K562 (cell line): ENCODE measurements around the gene PSMD4. TPM values are rescaled to one million over a fixed set of nuclear protein-coding genes. Genes with fewer than 3 reads are reported as not detected.
A peak's percentile ranks its signal among the peaks of the same experiment; 100 is the strongest.

Experiments
- ATAC-seq: fragments of 200-7000 bp; cut with Tn5 transposase; 3 replicates; pipeline ENCODE4 v1.9.1; 2020; ENCODE audit warnings: moderate library complexity
- BruUV-seq: library from RNA; stranded (reverse); fragments of 400-500 nt; replicated peaks from 2 replicates; lab custom pipeline; 2021; lab: Mats Ljungman, UMichigan
- CTCF ChIA-PET: fragments of 300-600 bp; formaldehyde crosslinking; extraction: SDS; loops from one replicate; lab custom pipeline; 2021; ENCODE audit warnings: low intra/inter-chr PET ratio; lab: Yijun Ruan, JAX
- POLR2A ChIA-PET: fragments of 300-600, 350-650 bp; sonication (Branson Sonifier 250); formaldehyde crosslinking; extraction: SDS; loops from one replicate; lab custom pipeline; 2021; ENCODE audit warnings: antibody characterized with exemption, inconsistent platforms; lab: Yijun Ruan, JAX
- DNase-seq, 4 experiments: peaks; one replicate each; pipeline versions ENCODE4 v3.0.0 to v3.0.0-alpha.2; 2011 to 2018; ENCODE audit warnings: low spot score in 3 of 4, mixed read lengths in 3 of 4; ENCODE audit errors: extremely low read depth in 1 of 4
- FAIRE-seq: peaks from 2 replicates; lab custom pipeline; 2011; peaks lifted over from hg19 to GRCh38; lab: Jason Lieb, UNC
- H2AFZ ChIP-seq: 2 replicates; pipeline ENCODE4 v1.6.0; 2011; ENCODE audit warnings: low read depth, low read length, control low read depth, inconsistent platforms
- H3K27ac ChIP-seq: fragments of 200-600 bp; 3 replicates; pipeline ENCODE4 v1.8.0; 2011; ENCODE audit warnings: low read depth, mild to moderate bottlenecking, control low read depth, inconsistent platforms, low read length, moderate library complexity, mixed read lengths; ENCODE audit errors: extremely low read depth
- H3K27me3 ChIP-seq, 2 experiments: fragments of 300-600 bp in 1 of 2; 2 replicates in 1 of 2; 3 replicates in 1 of 2; pipeline versions ENCODE4 v1.6.0 to v1.8.0; 2011; ENCODE audit warnings: inconsistent platforms in 2 of 2, low read length in 2 of 2, mild to moderate bottlenecking in 1 of 2, mixed read lengths in 1 of 2, moderate library complexity in 1 of 2; ENCODE audit not compliant: control insufficient read depth in 2 of 2, insufficient read depth in 2 of 2
- H3K36me3 ChIP-seq: fragments of 300-600 bp; 3 replicates; pipeline ENCODE4 v1.8.0; 2011; ENCODE audit warnings: mild to moderate bottlenecking, low read length, inconsistent platforms; ENCODE audit not compliant: control insufficient read depth, insufficient read depth
- H3K4me1 ChIP-seq, 2 experiments: fragments of 200-600 bp in 1 of 2; replicated peaks in 1 of 2; 2 replicates in 1 of 2; 3 replicates in 1 of 2; pipeline versions ENCODE4 v1.5.1 to v1.8.0; 2011; ENCODE audit warnings: inconsistent platforms in 2 of 2, low read length in 2 of 2, mild to moderate bottlenecking in 1 of 2, mixed read lengths in 1 of 2, moderate library complexity in 1 of 2; ENCODE audit not compliant: control insufficient read depth in 2 of 2, insufficient read depth in 2 of 2
- H3K4me2 ChIP-seq: 2 replicates; pipeline ENCODE4 v1.6.1; 2011; ENCODE audit warnings: low read length, control low read depth, inconsistent platforms, mixed read lengths; ENCODE audit not compliant: insufficient read depth
- H3K4me3 ChIP-seq: fragments of 200-600 bp; sonication (generic), shearing (Covaris generic); 2 replicates; pipeline ENCODE4 v1.5.1; 2016; ENCODE audit warnings: control low read depth, inconsistent platforms
- H3K79me2 ChIP-seq: fragments of 200-600 bp; 3 replicates; pipeline ENCODE4 v1.8.0; 2011; ENCODE audit warnings: low read length, inconsistent platforms; ENCODE audit not compliant: control insufficient read depth, insufficient read depth
- H3K9ac ChIP-seq, 2 experiments: 2 replicates each; pipeline versions ENCODE4 v1.6.0 to v1.6.1; 2011; ENCODE audit warnings: low read depth in 2 of 2, low read length in 2 of 2, control low read depth in 1 of 2, inconsistent platforms in 1 of 2, mild to moderate bottlenecking in 1 of 2, mixed read lengths in 1 of 2; ENCODE audit not compliant: insufficient read depth in 1 of 2
- H3K9me1 ChIP-seq: one replicate; pipeline ENCODE4 v1.6.0; 2011; ENCODE audit warnings: inconsistent platforms, mild to moderate bottlenecking, low read length, moderate library complexity; ENCODE audit not compliant: control insufficient read depth, insufficient read depth
- H3K9me3 ChIP-seq: replicated peaks from 2 replicates; pipeline ENCODE4 v1.5.1; 2011; ENCODE audit warnings: low read depth, low read length, inconsistent platforms; ENCODE audit not compliant: control insufficient read depth, insufficient read depth
- H4K20me1 ChIP-seq: replicated peaks from 2 replicates; pipeline ENCODE4 v1.6.1; 2011; ENCODE audit warnings: low read length, inconsistent platforms, mixed read lengths; ENCODE audit not compliant: control insufficient read depth, insufficient read depth
- BRD4 ChIP-seq: fragments of 200-600 bp; sonication (generic); IDR thresholded peaks from 2 replicates; pipeline ENCODE4 v1.6.1; 2017; ENCODE audit warnings: inconsistent platforms
- GTF2A2 ChIP-seq: IDR thresholded peaks from 2 replicates; pipeline ENCODE4 v1.6.1; 2016; ENCODE audit warnings: mild to moderate bottlenecking, missing genetic modification characterization, missing compliant biosample characterization
- KAT7 ChIP-seq: sonication (generic); formaldehyde crosslinking; IDR thresholded peaks from 2 replicates; pipeline ENCODE4 v1.8.0; 2022; ENCODE audit warnings: missing genetic modification reagents, mild to moderate bottlenecking, borderline replicate concordance
- KLF6 ChIP-seq: fragments of 250-450 bp; sonication (Bioruptor Pico); IDR thresholded peaks from 2 replicates; pipeline ENCODE4 v1.4.0; 2020; ENCODE audit warnings: mild to moderate bottlenecking, moderate library complexity, borderline replicate concordance
- MEF2D ChIP-seq: conservative IDR thresholded peaks from 2 replicates; pipeline ENCODE4 v1.6.1; 2016; ENCODE audit warnings: low read depth, missing genetic modification characterization, missing compliant biosample characterization
- PRPF4 ChIP-seq: fragments of 200-400 bp; formaldehyde crosslinking; IDR thresholded peaks from one replicate; pipeline ENCODE4 v1.6.1; 2017; ENCODE audit warnings: low read length, low read depth, mild to moderate bottlenecking; ENCODE audit not compliant: insufficient read depth, poor library complexity, severe bottlenecking
- RB1 ChIP-seq: fragments of 450-650 bp; IDR thresholded peaks from 2 replicates; pipeline ENCODE4 v1.6.1; 2017; ENCODE audit warnings: low read depth, mild to moderate bottlenecking
- RBFOX2 ChIP-seq: fragments of 200-400 bp; formaldehyde crosslinking; IDR thresholded peaks from 2 replicates; pipeline ENCODE4 v1.6.1; 2017; ENCODE audit warnings: low read depth, mild to moderate bottlenecking, low read length, moderate library complexity
- SMAD1 ChIP-seq: fragments of 150-350 bp; IDR thresholded peaks from 2 replicates; pipeline ENCODE4 v1.6.1; 2014; ENCODE audit warnings: low read length, low read depth; ENCODE audit not compliant: partially characterized antibody
- SPI1 ChIP-seq: IDR thresholded peaks from 2 replicates; pipeline ENCODE4 v1.6.1; 2011; ENCODE audit warnings: low read depth, low read length, control low read depth, borderline replicate concordance
- SRF ChIP-seq, 2 experiments: fragments of 250-450, 450-650 bp in 1 of 2; sonication (Bioruptor Pico) in 1 of 2; sonication (generic) in 1 of 2; formaldehyde crosslinking; IDR thresholded peaks; 2 replicates each; pipeline versions ENCODE4 v1.5.0 to v1.5.1; 2020 to 2022; ENCODE audit warnings: mild to moderate bottlenecking in 1 of 2, missing genetic modification reagents in 1 of 2
- SUPT5H ChIP-seq: fragments of 450-650 bp; IDR thresholded peaks from 2 replicates; pipeline ENCODE4 v1.6.1; 2016
- XRCC5 ChIP-seq: fragments of 200-400 bp; formaldehyde crosslinking; IDR thresholded peaks from 2 replicates; pipeline ENCODE4 v1.6.1; 2017; ENCODE audit warnings: low read depth, mild to moderate bottlenecking, low read length
- ZNF239 ChIP-seq: fragments of 250-450 bp; sonication (Bioruptor Pico); IDR thresholded peaks from 2 replicates; pipeline ENCODE4 v1.4.0; 2020; ENCODE audit warnings: mild to moderate bottlenecking
- ZNF41 ChIP-seq: fragments of 250-450 bp; sonication (Bioruptor Pico); conservative IDR thresholded peaks from 2 replicates; pipeline ENCODE4 v1.4.0; 2020; ENCODE audit warnings: mild to moderate bottlenecking
- WGBS: fragments of 100-300 bp; shearing (Covaris generic); methylation state at CpG from one replicate; pipeline ENCODE4 v1.1.6; 2016; ENCODE audit warnings: low coverage, mixed read lengths; ENCODE audit not compliant: insufficient coverage; ENCODE audit errors: missing lambda C conversion rate; 5-methylcytosine and 5-hydroxymethylcytosine counted together
- in situ Hi-C: fragments of 300-500 bp; cut with MboI; formaldehyde crosslinking; loops from 4 replicates; pipeline ENCODE4 v1.15.0; 2018; ENCODE audit warnings: inconsistent platforms, mixed read lengths
- intact Hi-C: fragments of 100-400 bp; cut with micrococcal nuclease; formaldehyde crosslinking; loops from 2 replicates; pipeline ENCODE4 v1.14.2; 2022
- polyA plus RNA-seq, 8 experiments: library from polyadenylated mRNA; depleted of rRNA in 4 of 8; stranded (reverse) in 5 of 8; unstranded in 3 of 8; fragments of >200 nt; fragmentation: Nextera tagmentation in 2 of 8; fragmentation: Illumina TruSeq in 1 of 8; extraction: Ambion mirVana in 2 of 8; extraction: Trizol in 1 of 8; gene quantifications; 2 replicates each; pipeline versions ENCODE4 v1.2.1 to v1.2.3, GENCODE V29; 2011 to 2014; ENCODE audit warnings: inconsistent platforms in 1 of 8, missing spikeins in 1 of 8
- total RNA-seq, 7 experiments: library from RNA; depleted of rRNA in 6 of 7; stranded (reverse); fragments of >200 nt in 6 of 7; fragmentation: Illumina TruSeq in 2 of 7; extraction: Trizol in 2 of 7; gene quantifications; 2 replicates each; pipeline versions ENCODE4 v1.2.1 to v1.2.3, GENCODE V29; 2011 to 2021; ENCODE audit warnings: low replicate concordance in 1 of 7
- TF ChIP-seq, protein P1 (sequence below): fragments of 450-650 bp; formaldehyde crosslinking; IDR thresholded peaks from 2 replicates; pipeline ENCODE4 v1.4.0; 2020; ENCODE audit warnings: mild to moderate bottlenecking, mixed read lengths

PSMD4 gene
- total and polyA plus RNA-seq, 9 of the 15 experiments (the other 6 are each of a cell fraction or from before 2014, with no cell fraction given) = 194 to 353 (median 295) TPM

GRCh38 chr1:151289991-151290708 lies 35.6 kb downstream of the PSMD4 start (continued):
- TF ChIP-seq, protein P1, sequence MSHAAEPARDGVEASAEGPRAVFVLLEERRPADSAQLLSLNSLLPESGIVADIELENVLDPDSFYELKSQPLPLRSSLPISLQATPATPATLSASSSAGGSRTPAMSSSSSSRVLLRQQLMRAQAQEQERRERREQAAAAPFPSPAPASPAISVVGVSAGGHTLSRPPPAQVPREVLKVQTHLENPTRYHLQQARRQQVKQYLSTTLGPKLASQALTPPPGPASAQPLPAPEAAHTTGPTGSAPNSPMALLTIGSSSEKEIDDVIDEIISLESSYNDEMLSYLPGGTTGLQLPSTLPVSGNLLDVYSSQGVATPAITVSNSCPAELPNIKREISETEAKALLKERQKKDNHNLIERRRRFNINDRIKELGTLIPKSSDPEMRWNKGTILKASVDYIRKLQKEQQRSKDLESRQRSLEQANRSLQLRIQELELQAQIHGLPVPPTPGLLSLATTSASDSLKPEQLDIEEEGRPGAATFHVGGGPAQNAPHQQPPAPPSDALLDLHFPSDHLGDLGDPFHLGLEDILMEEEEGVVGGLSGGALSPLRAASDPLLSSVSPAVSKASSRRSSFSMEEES (CRISPR knock-in tag) = no peak
- TF ChIP-seq SRF (CRISPR knock-in tag; IDR thresholded peaks at IDR 0.05) (no peak), ZNF239 (CRISPR knock-in tag) (no peak)

DNA sequence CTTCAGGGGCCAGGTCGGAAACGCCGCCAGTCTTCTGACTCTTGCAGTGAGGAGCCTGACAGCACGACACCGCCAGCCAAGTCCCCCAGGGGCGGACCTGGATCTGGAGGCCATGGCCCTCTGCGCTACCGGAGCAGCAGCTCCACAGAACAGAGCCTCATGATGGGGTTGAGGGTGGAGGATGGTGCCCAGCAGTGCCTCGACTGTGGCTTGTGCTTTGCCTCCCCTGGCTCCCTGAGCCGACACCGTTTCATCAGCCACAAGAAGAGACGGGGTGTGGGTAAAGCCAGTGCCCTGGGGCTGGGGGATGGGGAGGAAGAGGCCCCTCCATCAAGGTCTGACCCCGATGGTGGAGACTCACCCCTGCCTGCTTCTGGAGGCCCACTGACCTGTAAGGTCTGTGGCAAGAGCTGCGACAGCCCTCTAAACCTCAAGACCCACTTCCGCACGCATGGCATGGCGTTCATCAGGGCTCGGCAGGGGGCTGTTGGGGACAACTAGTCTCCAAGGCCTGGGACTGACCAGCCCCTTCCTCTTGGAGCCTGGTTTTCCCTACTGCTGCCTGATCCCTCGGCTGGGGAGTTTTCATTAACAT lies 36.3 kb downstream of the PSMD4 start:
- Histone ChIP-seq H3K27ac (no peak overlapping the region), H3K9ac (peak overlapping the region in 1 of 2 experiments; percentile 55; a peak in 1 of 4 replicates), H3K4me3 (no peak overlapping the region), H4K20me1 (peaks cover 9% of the 10 kb centered on the region; the same call in 1 of the 2 replicates), H3K9me3 (no peaks in the 10 kb centered on the region), H3K79me2 (no peaks in the 10 kb centered on the region; the same call in 1 of the 3 replicates), H3K4me2 (no peak overlapping the region), H3K36me3 (peaks cover 97% of the 10 kb centered on the region; the same call in 2 of the 3 replicates), H3K9me1 (peaks cover 7% of the 10 kb centered on the region), H3K27me3 (no peaks in the 10 kb centered on the region), H3K4me1 (peaks cover 0 to 30% of the 10 kb centered on the region in 2 experiments; a peak in 2 of 5 replicates), H2AFZ (no peak overlapping the region)
- POLR2A ChIA-PET = interaction anchor here (0.7 to 1.2 kb wide), 2 partner anchors 10 to 12 kb away, joined by 3 to 5 read pairs; no protein-coding TSS in a partner anchor
- in situ Hi-C loops (no loop called here), intact Hi-C loops (no loop called here)
- FAIRE-seq (no peak), DNase-seq (no peak), ATAC-seq (peak; percentile 4; the same call in 2 of the 3 replicates)
- BruUV-seq = no TSS peak
- WGBS = 90% methylated on average over 19 of the region's 19 CpGs
- CTCF ChIA-PET = no interaction called here
- TF ChIP-seq XRCC5 (no peak), KLF6 (CRISPR knock-in tag) (no peak), ZNF41 (CRISPR knock-in tag) (no peak), SUPT5H (0 out of 2 replicates have a peak, but pooled peaks have one; percentile 45), MEF2D (tag) (no peak), RBFOX2 (peak; percentile 56), SPI1 (no peak), RB1 (no peak), KAT7 (CRISPR knock-in tag) (no peak), GTF2A2 (tag) (no peak), BRD4 (no peak), PRPF4 (no peak), SMAD1 (no peak)
